IMR-90 (cell line): Measurements from ENCODE around the gene SPATA16. TPM values are rescaled to one million over a fixed set of nuclear protein-coding genes. Genes with fewer than 3 reads are reported as not detected.

ENCODE experiments used
- ATAC-seq: fragments of 200-7000 bp; cut with Tn5 transposase; 2 replicates; pipeline ENCODE4 v1.9.1; 2020; ENCODE audit warnings: low read depth, mild to moderate bottlenecking, moderate library complexity
- BruUV-seq: library from RNA; stranded (reverse); fragments of 400-500 nt; replicated peaks from 2 replicates; lab custom pipeline; 2021; lab: Mats Ljungman, UMichigan
- CTCF ChIA-PET: fragments of 300-600 bp; formaldehyde crosslinking; extraction: SDS; loops from one replicate; lab custom pipeline; 2021; ENCODE audit warnings: antibody characterized with exemption; lab: Yijun Ruan, JAX
- POLR2A ChIA-PET: fragments of 300-600 bp; sonication (Branson Sonifier 250); formaldehyde crosslinking; loops from one replicate; lab custom pipeline; 2022; ENCODE audit warnings: antibody characterized with exemption; ENCODE audit not compliant: unreplicated experiment; lab: Charles Lee
- DNase-seq: peaks from one replicate; pipeline ENCODE4 v3.0.0; 2013
- H2AFZ ChIP-seq: replicated peaks from 2 replicates; pipeline ENCODE3; 2013; ENCODE audit warnings: low read length, mild to moderate bottlenecking; ENCODE audit not compliant: poor library complexity
- H2AK5ac ChIP-seq: 2 replicates; pipeline ENCODE4 v1.6.1; 2013; ENCODE audit warnings: low read depth, low read length, inconsistent platforms
- H2AK9ac ChIP-seq: replicated peaks from 2 replicates; pipeline ENCODE3; 2013; ENCODE audit warnings: mild to moderate bottlenecking, low read depth, low read length, moderate library complexity; ENCODE audit not compliant: poor library complexity
- H2BK120ac ChIP-seq: 2 replicates; pipeline ENCODE4 v1.6.1; 2013; ENCODE audit warnings: low read depth, low read length, inconsistent platforms
- H2BK15ac ChIP-seq: 3 replicates; pipeline ENCODE4 v1.6.1; 2013; ENCODE audit warnings: low read depth, low read length, inconsistent platforms
- H2BK20ac ChIP-seq: 2 replicates; pipeline ENCODE4 v1.6.1; 2013; ENCODE audit warnings: low read depth, mild to moderate bottlenecking, inconsistent platforms, low read length, moderate library complexity
- H2BK5ac ChIP-seq: 2 replicates; pipeline ENCODE4 v1.6.1; 2013; ENCODE audit warnings: mild to moderate bottlenecking, low read depth, low read length, inconsistent platforms; ENCODE audit not compliant: poor library complexity, severe bottlenecking
- H3K14ac ChIP-seq: replicated peaks from 2 replicates; pipeline ENCODE4 v1.6.1; 2013; ENCODE audit warnings: low read depth, low read length, inconsistent platforms
- H3K18ac ChIP-seq: 2 replicates; pipeline ENCODE4 v1.6.1; 2013; ENCODE audit warnings: low read depth, low read length, control low read depth
- H3K23ac ChIP-seq: 2 replicates; pipeline ENCODE4 v1.6.1; 2013; ENCODE audit warnings: low read depth, low read length, inconsistent platforms
- H3K27ac ChIP-seq: 2 replicates; pipeline ENCODE4 v1.5.1; 2013; ENCODE audit warnings: mild to moderate bottlenecking, control low read depth, low read length; ENCODE audit not compliant: insufficient read depth
- H3K27me3 ChIP-seq: 2 replicates; pipeline ENCODE4 v1.6.1; 2013; ENCODE audit warnings: low read length; ENCODE audit not compliant: control insufficient read depth, insufficient read depth
- H3K36me3 ChIP-seq: 2 replicates; pipeline ENCODE4 v1.6.1; 2013; ENCODE audit warnings: low read length, mixed read lengths; ENCODE audit not compliant: control insufficient read depth, insufficient read depth
- H3K4ac ChIP-seq: 2 replicates; pipeline ENCODE4 v1.6.1; 2013; ENCODE audit warnings: low read depth, low read length, inconsistent platforms
- H3K4me1 ChIP-seq: 2 replicates; pipeline ENCODE4 v1.6.1; 2013; ENCODE audit warnings: low read length, mixed read lengths; ENCODE audit not compliant: control insufficient read depth, insufficient read depth
- H3K4me2 ChIP-seq: 2 replicates; pipeline ENCODE4 v1.6.1; 2013; ENCODE audit warnings: low read depth, mild to moderate bottlenecking, control low read depth, low read length, moderate library complexity
- H3K4me3 ChIP-seq: 2 replicates; pipeline ENCODE4 v1.5.1; 2013; ENCODE audit warnings: low read depth, mild to moderate bottlenecking, control low read depth, low read length, moderate library complexity; ENCODE audit not compliant: insufficient read depth
- H3K56ac ChIP-seq: 2 replicates; pipeline ENCODE4 v1.6.1; 2013; ENCODE audit warnings: low read length, inconsistent platforms; ENCODE audit not compliant: insufficient read depth; ENCODE audit errors: extremely low read depth
- H3K79me1 ChIP-seq, 2 experiments: 2 replicates each; pipeline ENCODE4 v1.6.1; 2013; ENCODE audit warnings: low read length in 2 of 2, inconsistent platforms in 1 of 2, low read depth in 1 of 2
- H3K9ac ChIP-seq: 2 replicates; pipeline ENCODE4 v1.6.1; 2013; ENCODE audit warnings: low read depth, low read length, control low read depth
- H3K9me1 ChIP-seq: 2 replicates; pipeline ENCODE4 v1.6.1; 2013; ENCODE audit warnings: low read length, inconsistent platforms; ENCODE audit not compliant: insufficient read depth
- H3K9me3 ChIP-seq: 2 replicates; pipeline ENCODE4 v1.6.1; 2013; ENCODE audit warnings: low read length; ENCODE audit not compliant: control insufficient read depth, insufficient read depth
- H4K20me1 ChIP-seq: 2 replicates; pipeline ENCODE4 v1.6.1; 2013; ENCODE audit warnings: low read length, inconsistent platforms; ENCODE audit not compliant: insufficient read depth
- H4K5ac ChIP-seq: 2 replicates; pipeline ENCODE4 v1.6.1; 2013; ENCODE audit warnings: mild to moderate bottlenecking, low read depth, low read length, control low read depth
- H4K8ac ChIP-seq, 2 experiments: 2 replicates each; pipeline ENCODE4 v1.6.1; 2013; ENCODE audit warnings: low read depth in 2 of 2, low read length in 2 of 2, control low read depth in 1 of 2, inconsistent platforms in 1 of 2
- H4K91ac ChIP-seq: 2 replicates; pipeline ENCODE4 v1.6.1; 2013; ENCODE audit warnings: low read depth, low read length, inconsistent platforms; ENCODE audit not compliant: insufficient read depth
- CEBPB ChIP-seq: IDR thresholded peaks from 2 replicates; pipeline ENCODE4 v1.6.1; 2012; ENCODE audit warnings: low read depth, low read length, improper control_type of control experiment
- CHD1 ChIP-seq: IDR thresholded peaks from 2 replicates; pipeline ENCODE4 v1.6.1; 2012; ENCODE audit warnings: low read depth, low read length, improper control_type of control experiment
- POLR2A ChIP-seq: IDR thresholded peaks from 2 replicates; pipeline ENCODE4 v1.6.1; 2012; ENCODE audit warnings: mild to moderate bottlenecking, low read depth, low read length
- RAD21 ChIP-seq: IDR thresholded peaks from 2 replicates; pipeline ENCODE4 v1.6.1; 2012; ENCODE audit warnings: low read length, improper control_type of control experiment
- RCOR1 ChIP-seq: IDR thresholded peaks from 2 replicates; pipeline ENCODE4 v1.6.1; 2012; ENCODE audit warnings: mild to moderate bottlenecking, low read length, improper control_type of control experiment; ENCODE audit not compliant: insufficient replicate concordance
- WGBS, 2 experiments: methylation state at CpG; one replicate each; pipeline versions ENCODE4 v1.1.5 to v1.1.7; 2013; ENCODE audit warnings: missing lambda C conversion rate in 2 of 2; ENCODE audit not compliant: insufficient read length in 1 of 2; ENCODE audit errors: extremely low coverage in 2 of 2; 5-methylcytosine and 5-hydroxymethylcytosine counted together
- dilution Hi-C: fragments of 300-500 bp; cut with HindIII; formaldehyde crosslinking; loops from one replicate; pipeline ENCODE4 v1.14.3; 2018; ENCODE audit warnings: low sequenced_read_pairs; ENCODE audit not compliant: unreplicated experiment
- in situ Hi-C: fragments of 300-500 bp; cut with MboI; formaldehyde crosslinking; loops from 3 replicates; pipeline ENCODE4 v1.14.3; 2019; ENCODE audit warnings: low sequenced_read_pairs, inconsistent platforms, mixed read lengths
- intact Hi-C: fragments of 100-400 bp; cut with micrococcal nuclease; formaldehyde crosslinking; loops from 2 replicates; pipeline ENCODE4 v1.10.0; 2022
- polyA plus RNA-seq, 3 experiments: library from polyadenylated mRNA; depleted of rRNA; stranded (reverse); fragments of >200 nt; gene quantifications; 2 replicates each; pipeline ENCODE4 v1.2.3, GENCODE V29; 2012; ENCODE audit warnings: low replicate concordance in 1 of 3
- total RNA-seq: library from RNA; depleted of rRNA; stranded (reverse); fragments of >200 nt; gene quantifications from 2 replicates; pipeline ENCODE4 v1.2.3, GENCODE V29; 2012

SPATA16 gene
- total and polyA plus RNA-seq, 2 of the 4 experiments (the other 2 are of a cell fraction), result not detected

- POLR2A ChIA-PET, result no interaction called here
Observed at GRCh38 chr3:173007079-173007723, 133.8 kb downstream of the SPATA16 start.

More at GRCh38 chr3:173007079-173007723, 133.8 kb downstream of the SPATA16 start:
- BruUV-seq, result no TSS peak
- Histone ChIP-seq H3K27ac (no peak overlapping the region), H2AK9ac (no peak overlapping the region), H2AFZ (no peak overlapping the region), H3K18ac (no peak overlapping the region), H3K4me1 (no peaks in the 10 kb centered on the region), H2BK5ac (no peak overlapping the region), H4K5ac (no peak overlapping the region), H3K79me1 (no peaks in the 10 kb centered on the region), H3K9ac (no peak overlapping the region), H3K36me3 (no peaks in the 10 kb centered on the region), H3K9me1 (no peaks in the 10 kb centered on the region), H2BK15ac (no peak overlapping the region), H3K27me3 (no peaks in the 10 kb centered on the region), H4K91ac (no peak overlapping the region), H3K4me2 (no peak overlapping the region), H3K4me3 (no peak overlapping the region), H3K23ac (no peak overlapping the region), H3K56ac (no peak overlapping the region), H2BK120ac (no peak overlapping the region), H3K4ac (no peak overlapping the region), H2AK5ac (no peak overlapping the region), H3K9me3 (no peaks in the 10 kb centered on the region), H3K14ac (no peak overlapping the region), H4K8ac (no peak overlapping the region), H4K20me1 (no peaks in the 10 kb centered on the region), H2BK20ac (no peak overlapping the region)
- TF ChIP-seq RCOR1 (no peak), CHD1 (no peak), RAD21 (no peak), POLR2A (no peak), CEBPB (no peak)
- dilution Hi-C loops, result no loop called here
- in situ Hi-C loops, result no loop called here
- intact Hi-C loops, result no loop called here
- ATAC-seq, result no peak
- CTCF ChIA-PET, result no interaction called here
- 43% methylated on average over 3 of the region's 3 CpGs; no CpG with 5 or more reads in 1 of the 2 experiments for WGBS, 2 experiments
- DNase-seq, result no peak
